ENCODE measurements around the gene ADGRB3. TPM values are rescaled to one million over a fixed set of nuclear protein-coding genes. Genes with fewer than 3 reads are reported as not detected.

The ADGRB3 gene
- total RNA-seq, 1 donor from 2014 or later = not detected

DNA sequence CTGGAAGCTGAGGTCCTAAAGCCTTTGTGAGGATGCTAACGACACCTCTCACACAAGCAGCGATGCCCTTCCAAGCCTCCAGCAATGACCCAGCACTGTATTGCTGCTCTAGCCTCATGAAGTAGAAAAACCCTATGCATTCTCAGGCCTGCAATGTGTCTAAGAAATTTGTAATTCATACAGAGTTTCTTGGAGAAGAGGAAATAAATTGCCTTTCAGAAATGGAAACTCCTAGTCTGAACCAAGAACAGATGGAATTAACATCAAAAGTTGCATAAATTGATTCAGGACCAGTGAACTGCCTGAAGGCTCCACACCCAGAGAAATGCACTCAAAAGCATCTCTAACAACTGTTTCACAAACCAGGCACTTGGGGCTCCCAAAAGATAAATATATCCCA lies 353.6 kb downstream of the ADGRB3 start:
- no peaks in the 10 kb centered on the region for H3K27me3 ChIP-seq (ENCODE audit: control insufficient read depth, insufficient read depth, low read length)
- H3K4me3 ChIP-seq (ENCODE audit: low read depth, low read length) = no peak overlapping the region
- DNase-seq (ENCODE audit: low read depth) (no peak), FAIRE-seq (no peak)
- TF ChIP-seq, protein P1, sequence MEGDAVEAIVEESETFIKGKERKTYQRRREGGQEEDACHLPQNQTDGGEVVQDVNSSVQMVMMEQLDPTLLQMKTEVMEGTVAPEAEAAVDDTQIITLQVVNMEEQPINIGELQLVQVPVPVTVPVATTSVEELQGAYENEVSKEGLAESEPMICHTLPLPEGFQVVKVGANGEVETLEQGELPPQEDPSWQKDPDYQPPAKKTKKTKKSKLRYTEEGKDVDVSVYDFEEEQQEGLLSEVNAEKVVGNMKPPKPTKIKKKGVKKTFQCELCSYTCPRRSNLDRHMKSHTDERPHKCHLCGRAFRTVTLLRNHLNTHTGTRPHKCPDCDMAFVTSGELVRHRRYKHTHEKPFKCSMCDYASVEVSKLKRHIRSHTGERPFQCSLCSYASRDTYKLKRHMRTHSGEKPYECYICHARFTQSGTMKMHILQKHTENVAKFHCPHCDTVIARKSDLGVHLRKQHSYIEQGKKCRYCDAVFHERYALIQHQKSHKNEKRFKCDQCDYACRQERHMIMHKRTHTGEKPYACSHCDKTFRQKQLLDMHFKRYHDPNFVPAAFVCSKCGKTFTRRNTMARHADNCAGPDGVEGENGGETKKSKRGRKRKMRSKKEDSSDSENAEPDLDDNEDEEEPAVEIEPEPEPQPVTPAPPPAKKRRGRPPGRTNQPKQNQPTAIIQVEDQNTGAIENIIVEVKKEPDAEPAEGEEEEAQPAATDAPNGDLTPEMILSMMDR (IDR thresholded peaks at IDR 0.05; ENCODE audit: insufficient read depth, low read length, severe bottlenecking) = no peak
- H3K36me3 ChIP-seq (ENCODE audit: control insufficient read depth, insufficient read depth, low read length) = no peaks in the 10 kb centered on the region

DNA sequence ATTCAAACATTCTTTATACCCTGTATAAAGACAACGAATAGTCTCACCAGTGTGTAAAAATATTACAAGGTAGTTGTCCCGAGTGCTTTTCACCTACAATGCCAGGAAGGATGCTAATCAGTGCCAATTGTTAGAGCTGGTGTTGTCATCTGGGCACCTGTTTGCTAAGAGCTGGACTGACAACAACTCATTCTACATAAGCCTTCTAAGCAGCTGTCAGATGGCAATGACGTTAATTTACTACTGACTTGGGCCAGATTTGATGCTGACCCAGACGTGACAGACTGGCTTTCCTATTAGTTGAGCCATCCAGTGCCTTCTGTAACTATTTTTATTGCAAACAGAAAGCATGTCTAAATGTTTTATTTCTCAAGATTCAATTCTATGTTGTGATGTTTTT lies 355.2 kb downstream of the ADGRB3 start:
- H3K36me3 ChIP-seq (ENCODE audit: control insufficient read depth, insufficient read depth, low read length) = no peaks in the 10 kb centered on the region

DNA sequence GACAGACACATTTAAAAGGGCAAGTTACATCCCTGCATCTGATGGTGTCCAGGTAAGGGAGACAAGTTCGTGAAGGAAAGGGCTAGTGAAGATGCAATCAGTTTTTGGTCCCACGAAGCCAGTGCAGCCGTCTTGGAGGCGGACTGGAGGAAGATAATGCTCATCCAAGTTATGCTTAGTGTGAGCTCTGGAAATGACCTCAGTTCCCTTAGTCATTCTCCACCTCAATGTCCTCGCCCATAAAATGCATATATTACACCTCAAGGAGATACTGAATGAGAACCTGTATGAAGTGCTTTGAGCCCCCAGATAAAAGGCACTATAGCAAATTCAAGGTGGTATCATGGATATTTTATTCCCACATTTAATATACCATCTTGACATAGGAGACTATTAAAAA lies 358.8 kb downstream of the ADGRB3 start:
- no peak for DNase-seq (ENCODE audit: low read depth)
- TF ChIP-seq, protein P1 (IDR thresholded peaks at IDR 0.05; ENCODE audit: insufficient read depth, low read length, severe bottlenecking) = no peak
- no peaks in the 10 kb centered on the region for H3K36me3 ChIP-seq (ENCODE audit: control insufficient read depth, insufficient read depth, low read length)
- no peak for FAIRE-seq
- no peaks in the 10 kb centered on the region for H3K27me3 ChIP-seq (ENCODE audit: control insufficient read depth, insufficient read depth, low read length)
- no peak overlapping the region for H3K4me3 ChIP-seq (ENCODE audit: low read depth, low read length)

More for the DNA sequence above, 355.2 kb downstream of the ADGRB3 start:
- FAIRE-seq (no peak), DNase-seq (ENCODE audit: low read depth) (no peak)
- TF ChIP-seq, protein P1 (IDR thresholded peaks at IDR 0.05; ENCODE audit: insufficient read depth, low read length, severe bottlenecking) = no peak
- Histone ChIP-seq H3K27me3 (ENCODE audit: control insufficient read depth, insufficient read depth, low read length) (no peaks in the 10 kb centered on the region), H3K4me3 (ENCODE audit: low read depth, low read length) (no peak overlapping the region)

DNA sequence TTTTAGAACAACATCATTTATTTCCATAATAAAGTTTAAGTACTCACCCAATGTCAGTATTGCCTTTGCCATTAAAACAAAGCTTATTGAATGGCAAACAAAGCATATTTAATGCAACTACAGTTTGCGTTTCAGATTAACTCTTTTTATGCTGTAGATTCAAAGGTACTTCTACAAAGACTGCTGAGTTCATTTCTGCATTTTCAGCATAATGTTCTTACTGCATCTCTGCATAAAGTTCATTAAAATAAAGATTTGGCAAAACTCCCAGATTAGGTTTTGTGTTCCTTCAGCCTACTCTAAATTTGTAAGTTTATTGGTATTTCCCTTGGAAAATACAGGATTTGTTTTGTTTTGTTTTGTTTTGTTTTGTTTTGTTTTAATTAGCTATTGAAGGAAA lies 359.4 kb downstream of the ADGRB3 start:
- no peak for FAIRE-seq
- no peaks in the 10 kb centered on the region for H3K27me3 ChIP-seq (ENCODE audit: control insufficient read depth, insufficient read depth, low read length)
- H3K4me3 ChIP-seq (ENCODE audit: low read depth, low read length) = no peak overlapping the region
- no peak for DNase-seq (ENCODE audit: low read depth)
- TF ChIP-seq, protein P1 (IDR thresholded peaks at IDR 0.05; ENCODE audit: insufficient read depth, low read length, severe bottlenecking) = no peak
- H3K36me3 ChIP-seq (ENCODE audit: control insufficient read depth, insufficient read depth, low read length) = no peaks in the 10 kb centered on the region

DNA sequence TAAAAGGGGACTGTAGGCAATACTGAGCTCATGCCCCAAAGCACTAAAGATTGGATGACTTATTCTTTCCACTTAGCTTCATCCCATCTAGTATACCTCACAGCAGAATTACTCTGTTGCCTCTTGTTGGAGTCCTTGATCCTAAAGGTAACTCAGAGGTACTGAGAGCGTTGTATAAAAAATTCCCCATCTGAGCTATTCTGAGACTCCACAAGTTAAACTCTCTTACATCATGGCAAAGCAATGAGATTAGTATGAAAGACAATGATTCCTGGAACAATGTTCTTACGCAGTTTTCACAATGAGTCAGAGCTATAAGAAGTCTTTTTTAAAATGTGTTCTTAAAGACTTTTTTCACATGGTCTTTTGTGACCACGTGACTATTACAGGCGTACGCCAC lies 370.1 kb downstream of the ADGRB3 start:
- TF ChIP-seq, protein P1 (IDR thresholded peaks at IDR 0.05; ENCODE audit: insufficient read depth, low read length, severe bottlenecking) = no peak
- FAIRE-seq = no peak
- no peak for DNase-seq (ENCODE audit: low read depth)
- no peaks in the 10 kb centered on the region for H3K27me3 ChIP-seq (ENCODE audit: control insufficient read depth, insufficient read depth, low read length)
- no peak overlapping the region for H3K4me3 ChIP-seq (ENCODE audit: low read depth, low read length)
- no peaks in the 10 kb centered on the region for H3K36me3 ChIP-seq (ENCODE audit: control insufficient read depth, insufficient read depth, low read length)

DNA sequence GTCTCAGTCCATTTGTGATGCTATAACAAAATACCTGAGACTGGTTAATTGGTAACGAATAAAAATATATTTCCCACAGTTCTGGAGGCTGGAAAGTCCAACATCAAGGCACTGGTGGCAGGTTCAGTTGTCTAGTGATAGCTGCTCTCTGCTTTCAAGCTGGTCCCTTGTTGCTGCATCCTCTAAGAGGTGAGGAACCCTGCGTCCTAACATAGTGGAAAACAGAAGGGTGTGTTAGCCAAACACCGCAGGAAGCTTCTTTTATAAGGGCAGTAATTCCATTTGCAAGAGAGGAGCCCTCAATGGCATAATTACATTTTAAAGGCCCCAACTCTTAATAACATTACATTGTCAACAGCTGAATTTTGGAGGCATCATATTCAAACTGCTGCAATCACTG lies 372.7 kb downstream of the ADGRB3 start:
- Histone ChIP-seq H3K27me3 (ENCODE audit: control insufficient read depth, insufficient read depth, low read length) (no peaks in the 10 kb centered on the region), H3K4me3 (ENCODE audit: low read depth, low read length) (no peak overlapping the region), H3K36me3 (ENCODE audit: control insufficient read depth, insufficient read depth, low read length) (no peaks in the 10 kb centered on the region)
- no peak for FAIRE-seq
- DNase-seq (ENCODE audit: low read depth) = no peak
- TF ChIP-seq, protein P1 (IDR thresholded peaks at IDR 0.05; ENCODE audit: insufficient read depth, low read length, severe bottlenecking) = no peak

All from bronchial epithelial cell (primary cell).